ENCODE measurements around the gene MACROD1. TPM values are rescaled to one million over a fixed set of nuclear protein-coding genes. Genes with fewer than 3 reads are reported as not detected.
A peak's percentile ranks its signal among the peaks of the same experiment; 100 is the strongest.

The MACROD1 gene
- total RNA-seq, 1 donor from 2014 or later, result 4.1 TPM

DNA sequence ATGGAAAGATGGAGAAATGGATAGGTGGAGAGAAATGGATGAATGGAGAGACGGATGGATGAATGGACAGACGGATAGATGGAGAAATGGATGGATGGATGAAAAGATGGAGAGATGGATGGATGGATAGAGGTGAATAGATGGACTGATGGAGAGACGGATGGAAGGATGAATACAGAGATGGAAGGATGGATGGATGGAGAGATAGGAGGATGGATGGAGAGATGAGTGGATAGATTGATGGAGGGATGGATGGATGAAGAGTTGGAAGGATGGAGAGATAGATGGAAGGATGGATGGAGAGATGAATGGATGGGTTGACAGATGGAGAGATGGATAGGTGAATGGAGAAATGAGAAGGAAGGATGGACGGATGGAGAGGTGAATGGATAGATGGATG is 66.5 kb downstream of the MACROD1 start:
- Mint-ChIP-seq H3K27me3 (ENCODE audit: unreplicated experiment) (peaks cover 13% of the 10 kb centered on the region), H3K4me3 (ENCODE audit: unreplicated experiment) (peak overlapping the region; percentile 11), H3K4me1 (ENCODE audit: unreplicated experiment) (peaks cover 11% of the 10 kb centered on the region), H3K36me3 (ENCODE audit: low read depth, unreplicated experiment) (no peaks in the 10 kb centered on the region), H3K27ac (ENCODE audit: unreplicated experiment) (no peak overlapping the region), H3K9me3 (ENCODE audit: unreplicated experiment) (no peaks in the 10 kb centered on the region)
- no peak for DNase-seq (ENCODE audit: low spot score)
- TF ChIP-seq, protein P1, sequence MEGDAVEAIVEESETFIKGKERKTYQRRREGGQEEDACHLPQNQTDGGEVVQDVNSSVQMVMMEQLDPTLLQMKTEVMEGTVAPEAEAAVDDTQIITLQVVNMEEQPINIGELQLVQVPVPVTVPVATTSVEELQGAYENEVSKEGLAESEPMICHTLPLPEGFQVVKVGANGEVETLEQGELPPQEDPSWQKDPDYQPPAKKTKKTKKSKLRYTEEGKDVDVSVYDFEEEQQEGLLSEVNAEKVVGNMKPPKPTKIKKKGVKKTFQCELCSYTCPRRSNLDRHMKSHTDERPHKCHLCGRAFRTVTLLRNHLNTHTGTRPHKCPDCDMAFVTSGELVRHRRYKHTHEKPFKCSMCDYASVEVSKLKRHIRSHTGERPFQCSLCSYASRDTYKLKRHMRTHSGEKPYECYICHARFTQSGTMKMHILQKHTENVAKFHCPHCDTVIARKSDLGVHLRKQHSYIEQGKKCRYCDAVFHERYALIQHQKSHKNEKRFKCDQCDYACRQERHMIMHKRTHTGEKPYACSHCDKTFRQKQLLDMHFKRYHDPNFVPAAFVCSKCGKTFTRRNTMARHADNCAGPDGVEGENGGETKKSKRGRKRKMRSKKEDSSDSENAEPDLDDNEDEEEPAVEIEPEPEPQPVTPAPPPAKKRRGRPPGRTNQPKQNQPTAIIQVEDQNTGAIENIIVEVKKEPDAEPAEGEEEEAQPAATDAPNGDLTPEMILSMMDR (IDR thresholded peaks at IDR 0.05; ENCODE audit: unreplicated experiment), result no peak

DNA sequence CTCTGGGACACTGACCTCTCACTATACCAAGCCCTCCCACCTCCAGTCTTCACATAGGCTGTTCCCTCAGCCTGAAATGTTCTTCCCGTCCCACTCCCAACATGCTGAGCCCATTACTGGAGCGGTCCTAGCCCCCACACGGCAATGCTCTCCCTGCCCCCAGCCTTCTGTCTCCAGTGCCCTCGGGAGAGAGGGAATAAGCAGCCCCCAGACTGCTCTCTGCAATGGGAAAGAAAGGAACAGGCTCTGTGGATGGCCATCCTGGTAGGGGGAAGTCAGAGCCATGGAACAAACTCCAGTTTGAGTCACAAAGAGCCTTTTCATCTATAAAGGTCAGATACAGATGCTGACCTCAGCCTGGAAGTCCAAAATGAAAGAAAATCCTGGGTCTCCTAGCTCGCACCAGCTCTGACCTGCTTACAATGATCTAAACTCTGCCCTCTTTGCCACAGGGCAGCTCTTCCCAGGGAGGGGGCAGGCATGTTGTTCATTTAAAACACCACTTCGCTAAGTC is 67.5 kb downstream of the MACROD1 start:
- no peaks in the 10 kb centered on the region for H3K9me3 Mint-ChIP-seq (ENCODE audit: unreplicated experiment)
- H3K36me3 Mint-ChIP-seq (ENCODE audit: low read depth, unreplicated experiment), result no peaks in the 10 kb centered on the region
- no peak overlapping the region for H3K27ac Mint-ChIP-seq (ENCODE audit: unreplicated experiment)
- no peak for DNase-seq (ENCODE audit: low spot score)
- H3K27me3 Mint-ChIP-seq (ENCODE audit: unreplicated experiment), result peaks cover 11% of the 10 kb centered on the region
- H3K4me1 Mint-ChIP-seq (ENCODE audit: unreplicated experiment), result peaks cover 12% of the 10 kb centered on the region
- TF ChIP-seq, protein P1 (IDR thresholded peaks at IDR 0.05; ENCODE audit: unreplicated experiment), result no peak
- H3K4me3 Mint-ChIP-seq (ENCODE audit: unreplicated experiment), result no peak overlapping the region

DNA sequence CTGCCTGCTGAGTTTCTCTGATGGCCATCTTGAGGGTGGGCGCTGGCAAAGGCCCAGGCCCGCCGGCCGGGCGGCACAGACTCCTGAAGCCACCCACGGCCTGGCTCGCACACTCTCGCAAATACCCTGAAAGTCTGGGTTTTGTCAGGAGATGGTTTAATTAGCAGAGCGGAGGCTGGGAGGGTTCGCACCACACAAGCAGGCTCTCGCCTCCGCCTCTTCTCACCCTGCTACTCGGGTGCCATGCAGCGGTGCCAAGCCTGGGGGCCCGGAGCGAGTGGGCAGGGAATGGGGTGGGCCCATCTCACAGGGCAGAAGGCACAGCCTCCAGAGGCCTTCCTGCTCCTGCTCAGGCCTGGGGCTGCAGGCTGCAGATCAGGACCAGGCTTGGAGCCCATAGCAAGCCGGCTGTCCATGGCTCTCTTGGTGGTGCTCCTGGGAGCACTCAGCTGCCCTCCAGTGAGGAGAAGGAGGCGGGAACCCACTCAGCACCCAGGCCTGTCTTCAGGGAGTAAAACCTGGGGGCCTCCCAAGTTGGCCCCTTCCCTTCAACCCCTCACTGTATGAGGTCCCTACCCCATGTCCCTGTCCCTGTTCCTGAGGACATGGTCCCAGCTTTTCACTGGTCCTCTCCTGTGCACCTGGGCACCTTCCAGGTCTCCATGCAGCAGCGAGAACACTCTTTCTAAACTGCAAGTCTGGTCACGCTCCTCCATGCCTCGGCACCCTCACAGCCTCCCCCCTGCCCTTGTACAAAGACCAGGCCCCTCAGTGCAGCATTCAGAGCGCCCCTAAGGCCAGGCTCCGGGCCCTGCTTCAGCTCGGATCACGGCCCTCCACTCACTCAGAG is 68.2 kb downstream of the MACROD1 start:
- H3K36me3 Mint-ChIP-seq (ENCODE audit: low read depth, unreplicated experiment), result no peaks in the 10 kb centered on the region
- no peak overlapping the region for H3K4me3 Mint-ChIP-seq (ENCODE audit: unreplicated experiment)
- H3K27me3 Mint-ChIP-seq (ENCODE audit: unreplicated experiment), result peaks cover 10% of the 10 kb centered on the region
- peaks cover 12% of the 10 kb centered on the region for H3K4me1 Mint-ChIP-seq (ENCODE audit: unreplicated experiment)
- no peak overlapping the region for H3K27ac Mint-ChIP-seq (ENCODE audit: unreplicated experiment)
- DNase-seq (ENCODE audit: low spot score), result no peak
- no peaks in the 10 kb centered on the region for H3K9me3 Mint-ChIP-seq (ENCODE audit: unreplicated experiment)
- TF ChIP-seq, protein P1 (IDR thresholded peaks at IDR 0.05; ENCODE audit: unreplicated experiment), result no peak

DNA sequence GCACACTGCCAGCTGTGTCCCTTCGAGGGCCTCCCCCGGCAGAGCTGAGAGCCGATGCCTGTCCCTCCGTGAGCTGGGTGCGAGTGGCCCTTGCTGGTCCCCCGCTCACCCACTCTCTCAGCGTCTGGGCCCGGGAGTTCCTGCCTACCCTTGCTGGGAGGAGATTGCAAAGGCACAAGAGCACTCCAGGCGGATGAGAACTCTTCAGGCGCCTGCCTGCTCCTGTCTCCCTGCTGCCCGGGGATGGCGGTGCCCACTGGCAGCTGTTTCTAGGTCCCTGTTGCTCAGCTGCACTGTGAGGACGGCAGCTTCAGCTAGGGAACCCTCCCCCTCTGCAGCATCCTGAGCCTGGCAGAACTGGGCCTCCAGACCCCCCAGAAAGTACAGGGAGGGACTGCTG is 69.1 kb downstream of the MACROD1 start:
- Mint-ChIP-seq H3K4me3 (ENCODE audit: unreplicated experiment) (no peak overlapping the region), H3K27me3 (ENCODE audit: unreplicated experiment) (peaks cover 10% of the 10 kb centered on the region), H3K9me3 (ENCODE audit: unreplicated experiment) (no peaks in the 10 kb centered on the region), H3K36me3 (ENCODE audit: low read depth, unreplicated experiment) (no peaks in the 10 kb centered on the region), H3K27ac (ENCODE audit: unreplicated experiment) (no peak overlapping the region), H3K4me1 (ENCODE audit: unreplicated experiment) (peaks cover 12% of the 10 kb centered on the region)
- no peak for DNase-seq (ENCODE audit: low spot score)
- TF ChIP-seq, protein P1 (IDR thresholded peaks at IDR 0.05; ENCODE audit: unreplicated experiment), result no peak

DNA sequence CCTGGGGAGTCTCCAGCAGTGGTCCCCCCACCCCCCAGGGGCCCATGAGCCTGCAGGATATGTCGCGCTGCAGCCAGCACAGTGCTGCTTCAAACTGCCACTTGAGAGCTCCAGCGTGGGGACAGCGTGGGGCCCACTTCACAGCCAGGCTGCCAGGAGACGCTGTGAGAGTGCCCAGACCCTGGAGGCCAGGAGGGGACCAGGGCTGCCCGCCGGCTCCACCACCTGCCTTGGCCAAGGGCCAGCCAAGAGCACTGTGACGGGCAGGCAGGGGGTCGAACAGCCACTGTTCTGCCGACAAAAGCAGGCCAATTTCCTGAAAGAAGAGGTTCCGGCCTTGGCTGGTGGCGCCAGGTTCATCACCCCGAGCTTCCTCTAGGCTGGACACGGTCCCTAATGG is 70.0 kb downstream of the MACROD1 start:
- H3K4me1 Mint-ChIP-seq (ENCODE audit: unreplicated experiment), result peaks cover 12% of the 10 kb centered on the region
- H3K9me3 Mint-ChIP-seq (ENCODE audit: unreplicated experiment), result no peaks in the 10 kb centered on the region
- H3K27me3 Mint-ChIP-seq (ENCODE audit: unreplicated experiment), result peaks cover 10% of the 10 kb centered on the region
- TF ChIP-seq, protein P1 (IDR thresholded peaks at IDR 0.05; ENCODE audit: unreplicated experiment), result no peak
- no peaks in the 10 kb centered on the region for H3K36me3 Mint-ChIP-seq (ENCODE audit: low read depth, unreplicated experiment)
- no peak for DNase-seq (ENCODE audit: low spot score)
- H3K4me3 Mint-ChIP-seq (ENCODE audit: unreplicated experiment), result no peak overlapping the region
- no peak overlapping the region for H3K27ac Mint-ChIP-seq (ENCODE audit: unreplicated experiment)
